HepG2 (cell line): ENCODE data around the gene FBXO10. TPM values are rescaled to one million over a fixed set of nuclear protein-coding genes. Genes with fewer than 3 reads are reported as not detected.

Source experiments
- AHR ChIP-seq: IDR thresholded peaks from 2 replicates; pipeline ENCODE4 v1.6.1; 2018; ENCODE audit warnings: missing genetic modification reagents, missing compliant biosample characterization
- ATF7-NPFF ChIP-seq: sonication (generic); formaldehyde crosslinking; IDR thresholded peaks from 2 replicates; pipeline ENCODE4 v1.8.1; 2023; ENCODE audit warnings: mild to moderate bottlenecking, low read depth, missing genetic modification reagents, moderate library complexity
- CC2D1A ChIP-seq: sonication (generic); formaldehyde crosslinking; IDR thresholded peaks from 2 replicates; pipeline ENCODE4 v1.8.1; 2023; ENCODE audit warnings: mild to moderate bottlenecking, missing genetic modification reagents
- DR1 ChIP-seq: sonication (generic); formaldehyde crosslinking; IDR thresholded peaks from 2 replicates; pipeline ENCODE4 v1.8.0; 2021; ENCODE audit warnings: mild to moderate bottlenecking, missing genetic modification reagents, inconsistent platforms
- DRAP1 ChIP-seq: IDR thresholded peaks from 2 replicates; pipeline ENCODE4 v1.6.1; 2016; ENCODE audit warnings: missing genetic modification reagents, missing compliant biosample characterization
- ETV5 ChIP-seq: IDR thresholded peaks from 2 replicates; pipeline ENCODE4 v1.6.1; 2018; ENCODE audit warnings: missing biosample characterization, missing genetic modification reagents, inconsistent platforms, borderline replicate concordance
- ISX ChIP-seq: sonication (generic); formaldehyde crosslinking; conservative IDR thresholded peaks from 2 replicates; pipeline ENCODE4 v1.5.0; 2020; ENCODE audit warnings: missing genetic modification reagents
- NFE2 ChIP-seq: sonication (generic); formaldehyde crosslinking; IDR thresholded peaks from 2 replicates; pipeline ENCODE4 v1.4.0; 2020; ENCODE audit warnings: missing genetic modification reagents
- NFIB ChIP-seq: sonication (generic); formaldehyde crosslinking; IDR thresholded peaks from 2 replicates; pipeline ENCODE4 v1.9.0; 2021; ENCODE audit warnings: missing genetic modification reagents, mild to moderate bottlenecking, borderline replicate concordance
- NFYC ChIP-seq: IDR thresholded peaks from 2 replicates; pipeline ENCODE4 v1.6.1; 2016; ENCODE audit warnings: missing genetic modification reagents, missing compliant biosample characterization
- RNF2 ChIP-seq: fragments of 450-650 bp; conservative IDR thresholded peaks from 2 replicates; pipeline ENCODE4 v1.6.1; 2016; ENCODE audit warnings: low read depth
- SMYD3 ChIP-seq: sonication (generic); formaldehyde crosslinking; IDR thresholded peaks from 2 replicates; pipeline ENCODE4 v1.8.1; 2023; ENCODE audit warnings: mild to moderate bottlenecking, missing genetic modification reagents
- STAT5B ChIP-seq: sonication (generic); formaldehyde crosslinking; IDR thresholded peaks from 2 replicates; pipeline ENCODE4 v1.4.0; 2020; ENCODE audit warnings: missing genetic modification reagents
- TBL1XR1 ChIP-seq: fragments of 150-350 bp; IDR thresholded peaks from 2 replicates; pipeline ENCODE4 v1.6.1; 2014; ENCODE audit warnings: borderline replicate concordance, low read length; ENCODE audit not compliant: partially characterized antibody
- U2AF2 ChIP-seq: fragments of 200-400 bp; formaldehyde crosslinking; IDR thresholded peaks from 2 replicates; pipeline ENCODE4 v1.6.1; 2017; ENCODE audit warnings: low read depth, mild to moderate bottlenecking, low read length
- ZNF230 ChIP-seq: sonication (generic); formaldehyde crosslinking; IDR thresholded peaks from 2 replicates; pipeline ENCODE4 v1.4.0; 2020; ENCODE audit warnings: mild to moderate bottlenecking, missing genetic modification reagents
- ZNF292 ChIP-seq: sonication (generic); formaldehyde crosslinking; IDR thresholded peaks from 2 replicates; pipeline ENCODE4 v1.8.1; 2022; ENCODE audit warnings: mild to moderate bottlenecking, low read depth, missing genetic modification reagents, borderline replicate concordance
- ZNF331 ChIP-seq: sonication (generic); formaldehyde crosslinking; IDR thresholded peaks from 2 replicates; pipeline ENCODE4 v1.4.0; 2020; ENCODE audit warnings: missing genetic modification reagents
- ZNF383 ChIP-seq: sonication (generic); formaldehyde crosslinking; IDR thresholded peaks from 2 replicates; pipeline ENCODE4 v1.4.0; 2020; ENCODE audit warnings: missing genetic modification reagents, mild to moderate bottlenecking, borderline replicate concordance
- ZNF451 ChIP-seq: sonication (generic); formaldehyde crosslinking; IDR thresholded peaks from 2 replicates; pipeline ENCODE4 v1.5.0; 2020; ENCODE audit warnings: mild to moderate bottlenecking, missing genetic modification reagents
- ZNF790 ChIP-seq: sonication (generic); formaldehyde crosslinking; IDR thresholded peaks from 2 replicates; pipeline ENCODE4 v1.8.0; 2022; ENCODE audit warnings: missing genetic modification reagents, mild to moderate bottlenecking, borderline replicate concordance
- polyA plus RNA-seq, 8 experiments: library from polyadenylated mRNA; depleted of rRNA in 3 of 8; stranded (reverse) in 7 of 8; unstranded in 1 of 8; fragments of >200 nt; fragmentation: Illumina TruSeq in 4 of 8; extraction: Trizol in 4 of 8; gene quantifications; 2 replicates each; pipeline versions ENCODE4 v1.2.1 to v1.2.3, GENCODE V29; 2011 to 2016; ENCODE audit warnings: low read depth in 4 of 8, missing spikeins in 1 of 8, mixed read lengths in 1 of 8; ENCODE audit not compliant: insufficient read depth in 1 of 8
- total RNA-seq, 5 experiments: library from RNA; depleted of rRNA; stranded (reverse); fragments of >200 nt; fragmentation: Illumina TruSeq; extraction: Trizol; gene quantifications; 2 replicates each; pipeline ENCODE4 v1.2.3, GENCODE V29; 2016; ENCODE audit warnings: low read depth in 1 of 5
- TF ChIP-seq, protein P1 (sequence below): sonication (generic); formaldehyde crosslinking; IDR thresholded peaks from 2 replicates; pipeline ENCODE4 v1.9.0; 2022; ENCODE audit warnings: missing genetic modification reagents, mild to moderate bottlenecking, borderline replicate concordance
- TF ChIP-seq, protein P2 (sequence below): fragments of 450-650 bp; IDR thresholded peaks from 2 replicates; pipeline ENCODE4 v1.6.1; 2016
- TF ChIP-seq, protein P3 (sequence below): sonication (generic); formaldehyde crosslinking; IDR thresholded peaks from 2 replicates; pipeline ENCODE4 v1.4.0; 2020; ENCODE audit warnings: low read depth, mild to moderate bottlenecking, missing genetic modification reagents

Gene FBXO10
- total and polyA plus RNA-seq, 2 of the 13 experiments (the other 11 are each of a cell fraction or from before 2014, with no cell fraction given) = 3.1 to 5.1 TPM

DNA sequence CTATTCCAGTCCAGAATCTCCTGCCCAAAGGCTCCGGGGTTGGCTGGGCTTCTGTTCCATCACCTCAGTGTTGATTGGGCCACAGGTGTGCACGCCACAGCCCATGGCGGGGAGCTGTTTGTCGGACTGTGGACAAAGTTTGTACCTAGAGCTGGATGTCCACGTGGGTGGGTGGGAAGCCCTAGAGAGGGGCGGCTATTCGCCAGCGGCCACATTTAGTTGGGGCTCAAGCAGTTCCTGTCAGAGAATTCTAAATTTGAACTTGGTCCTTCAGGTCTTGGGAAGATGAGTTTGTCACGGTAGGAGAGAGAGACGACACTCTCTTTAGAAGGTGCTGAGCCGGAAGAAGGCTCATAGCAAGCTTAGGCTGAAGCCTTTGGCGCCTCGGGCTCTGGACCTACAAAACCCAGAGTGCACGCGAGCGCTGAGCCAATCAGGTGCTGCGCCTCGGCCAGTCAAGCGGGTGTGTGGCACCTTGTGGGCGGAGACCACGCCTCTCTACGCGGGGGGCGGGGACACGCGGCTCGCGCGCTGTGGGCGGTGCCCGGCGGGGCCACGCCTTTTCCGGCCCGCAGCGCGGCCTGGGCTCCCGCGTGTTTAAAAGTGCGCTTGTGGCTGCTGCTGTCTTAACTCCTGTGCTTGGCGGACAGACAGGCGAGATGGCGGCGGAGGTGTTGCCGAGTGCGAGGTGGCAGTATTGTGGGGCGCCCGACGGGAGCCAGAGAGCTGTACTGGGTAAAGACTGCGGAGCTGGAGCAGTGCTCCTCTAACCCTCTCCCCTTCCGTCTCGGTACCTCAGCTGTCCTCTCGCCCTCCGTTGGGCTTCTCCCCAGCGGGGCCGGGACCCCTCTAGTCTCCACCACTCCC lies 90.6 kb downstream of the FBXO10 start, which contains the start of gene POLR1E (continued):
- TF ChIP-seq DRAP1 (peak; percentile 94), DR1 (CRISPR knock-in tag) (peak; percentile 88), ZNF230 (peak; percentile 71; the same call in 1 of the 2 replicates), ZNF383 (CRISPR knock-in tag) (0 out of 2 replicates have a peak, but pooled peaks have one; percentile 36), ZNF790 (no peak), NFIB (CRISPR knock-in tag) (no peak), CC2D1A (CRISPR knock-in tag) (no peak), STAT5B (CRISPR knock-in tag) (no peak), ATF7-NPFF (CRISPR knock-in tag) (no peak), NFYC (CRISPR knock-in tag) (peak; percentile 83), SMYD3 (CRISPR knock-in tag) (0 out of 2 replicates have a peak, but pooled peaks have one; percentile 22), ZNF292 (CRISPR knock-in tag) (peak; percentile 32; the same call in 1 of the 2 replicates), TBL1XR1 (no peak), AHR (CRISPR knock-in tag) (no peak), ZNF331 (CRISPR knock-in tag) (peak; percentile 12; the same call in 1 of the 2 replicates), NFE2 (no peak), ETV5 (peak; percentile 78; the same call in 1 of the 2 replicates), ZNF451 (CRISPR knock-in tag) (no peak), U2AF2 (no peak), ISX (0 out of 2 replicates have a peak, but pooled peaks have one; percentile 26), RNF2 (0 out of 2 replicates have a peak, but pooled peaks have one; percentile 30)
- TF ChIP-seq, protein P1, sequence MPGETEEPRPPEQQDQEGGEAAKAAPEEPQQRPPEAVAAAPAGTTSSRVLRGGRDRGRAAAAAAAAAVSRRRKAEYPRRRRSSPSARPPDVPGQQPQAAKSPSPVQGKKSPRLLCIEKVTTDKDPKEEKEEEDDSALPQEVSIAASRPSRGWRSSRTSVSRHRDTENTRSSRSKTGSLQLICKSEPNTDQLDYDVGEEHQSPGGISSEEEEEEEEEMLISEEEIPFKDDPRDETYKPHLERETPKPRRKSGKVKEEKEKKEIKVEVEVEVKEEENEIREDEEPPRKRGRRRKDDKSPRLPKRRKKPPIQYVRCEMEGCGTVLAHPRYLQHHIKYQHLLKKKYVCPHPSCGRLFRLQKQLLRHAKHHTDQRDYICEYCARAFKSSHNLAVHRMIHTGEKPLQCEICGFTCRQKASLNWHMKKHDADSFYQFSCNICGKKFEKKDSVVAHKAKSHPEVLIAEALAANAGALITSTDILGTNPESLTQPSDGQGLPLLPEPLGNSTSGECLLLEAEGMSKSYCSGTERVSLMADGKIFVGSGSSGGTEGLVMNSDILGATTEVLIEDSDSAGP (CRISPR knock-in tag) = peak; percentile 61; the same call in 1 of the 2 replicates
- TF ChIP-seq, protein P2, sequence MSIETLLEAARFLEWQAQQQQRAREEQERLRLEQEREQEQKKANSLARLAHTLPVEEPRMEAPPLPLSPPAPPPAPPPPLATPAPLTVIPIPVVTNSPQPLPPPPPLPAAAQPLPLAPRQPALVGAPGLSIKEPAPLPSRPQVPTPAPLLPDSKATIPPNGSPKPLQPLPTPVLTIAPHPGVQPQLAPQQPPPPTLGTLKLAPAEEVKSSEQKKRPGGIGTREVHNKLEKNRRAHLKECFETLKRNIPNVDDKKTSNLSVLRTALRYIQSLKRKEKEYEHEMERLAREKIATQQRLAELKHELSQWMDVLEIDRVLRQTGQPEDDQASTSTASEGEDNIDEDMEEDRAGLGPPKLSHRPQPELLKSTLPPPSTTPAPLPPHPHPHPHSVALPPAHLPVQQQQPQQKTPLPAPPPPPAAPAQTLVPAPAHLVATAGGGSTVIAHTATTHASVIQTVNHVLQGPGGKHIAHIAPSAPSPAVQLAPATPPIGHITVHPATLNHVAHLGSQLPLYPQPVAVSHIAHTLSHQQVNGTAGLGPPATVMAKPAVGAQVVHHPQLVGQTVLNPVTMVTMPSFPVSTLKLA = peak; percentile 65
- TF ChIP-seq, protein P3, sequence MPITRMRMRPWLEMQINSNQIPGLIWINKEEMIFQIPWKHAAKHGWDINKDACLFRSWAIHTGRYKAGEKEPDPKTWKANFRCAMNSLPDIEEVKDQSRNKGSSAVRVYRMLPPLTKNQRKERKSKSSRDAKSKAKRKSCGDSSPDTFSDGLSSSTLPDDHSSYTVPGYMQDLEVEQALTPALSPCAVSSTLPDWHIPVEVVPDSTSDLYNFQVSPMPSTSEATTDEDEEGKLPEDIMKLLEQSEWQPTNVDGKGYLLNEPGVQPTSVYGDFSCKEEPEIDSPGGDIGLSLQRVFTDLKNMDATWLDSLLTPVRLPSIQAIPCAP (CRISPR knock-in tag) = no peak
